ENCODE measurements around the gene UTP11.

UTP11 gene

GRCh38 chr1:38073534-38074301 lies 61.2 kb downstream of the UTP11 start:
- DNase-seq, result no peak

GRCh38 chr1:38074302-38074677 lies 61.8 kb downstream of the UTP11 start:
- DNase-seq, result no peak

Data from activated CD8-positive, alpha-beta memory T cell treated with anti-CD3 and anti-CD28 coated beads, Interleukin-2, amount 50 U/mL, for 48 hours (primary cell).